Kidney (tissue), 14 donors: Measurements from ENCODE around the gene GPR137B. TPM values are rescaled to one million over a fixed set of nuclear protein-coding genes. Genes with fewer than 3 reads are reported as not detected.

Experiments
- DNase-seq, 5 donors: peaks; one replicate each; pipeline ENCODE4 v3.0.0-alpha.2; 2013 to 2020
- FAIRE-seq: peaks from 2 replicates; lab custom pipeline; 2012; peaks lifted over from hg19 to GRCh38; lab: Jason Lieb, UNC
- H3K27ac ChIP-seq, 2 donors: one replicate each; pipeline ENCODE4 v1.7.0; 2013; ENCODE audit warnings: low read depth in 2 of 2, low read length in 2 of 2, inconsistent platforms in 1 of 2
- H3K27me3 ChIP-seq: one replicate; pipeline ENCODE4 v1.7.1; 2013; ENCODE audit warnings: low read length, inconsistent platforms; ENCODE audit not compliant: control insufficient read depth, insufficient read depth
- H3K36me3 ChIP-seq, 3 donors: one replicate each; pipeline versions ENCODE4 v1.7.0 to v1.7.1; 2013; ENCODE audit warnings: low read length in 3 of 3, control low read depth in 1 of 3, inconsistent platforms in 1 of 3; ENCODE audit not compliant: insufficient read depth in 3 of 3, control insufficient read depth in 2 of 3
- H3K4me1 ChIP-seq, 3 donors: one replicate each; pipeline versions ENCODE4 v1.7.0 to v1.7.1; 2013; ENCODE audit warnings: low read length in 3 of 3, inconsistent platforms in 1 of 3, low read depth in 1 of 3; ENCODE audit not compliant: control insufficient read depth in 2 of 3, insufficient read depth in 2 of 3
- H3K4me3 ChIP-seq, 3 donors: one replicate each; pipeline versions ENCODE4 v1.7.0 to v1.8.1; 2013; ENCODE audit warnings: low read length in 3 of 3, control low read depth in 1 of 3, inconsistent platforms in 1 of 3
- H3K9ac ChIP-seq, 3 donors: one replicate each; pipeline versions ENCODE4 v1.7.0 to v1.7.1; 2013; ENCODE audit warnings: low read length in 3 of 3, control low read depth in 1 of 3, inconsistent platforms in 1 of 3
- H3K9me3 ChIP-seq, 3 donors: one replicate each; pipeline versions ENCODE4 v1.7.0 to v1.7.1; 2013; ENCODE audit warnings: low read length in 3 of 3, control low read depth in 1 of 3, inconsistent platforms in 1 of 3; ENCODE audit not compliant: control insufficient read depth in 2 of 3, insufficient read depth in 1 of 3
- CTCF ChIP-seq: IDR thresholded peaks from 3 replicates; pipeline ENCODE4 v1.5.1; 2012; ENCODE audit warnings: mild to moderate bottlenecking, moderate library complexity, borderline replicate concordance; ENCODE audit not compliant: insufficient read depth; ENCODE audit errors: extremely low read depth
- intact Hi-C: fragments of 100-400 bp; cut with DNase I; formaldehyde crosslinking; loops from one replicate; pipeline ENCODE4 v1.11.1; 2022
- polyA plus RNA-seq: library from polyadenylated mRNA; stranded (reverse); fragments of 350-450 nt; fragmentation: Illumina TruSeq; extraction: RNeasy Lipid Tissue Mini Kit (QIAGEN cat#74804); gene quantifications from one replicate; pipeline ENCODE4 v1.2.3, GENCODE V29; 2014; ENCODE audit warnings: low read depth, low replicate concordance; ENCODE audit not compliant: insufficient read depth
- total RNA-seq: library from RNA; stranded (reverse); fragmentation: NEBNext Ultra II Directional; extraction: Animal tissue kit (Norgen Biotek cat#: 25700); gene quantifications from one replicate; pipeline ENCODE4 v1.2.1, GENCODE V29; 2021
- donor health status: control.
- donor health status: control.
- donor health status: control.
- donor health status: control.
- donor health status: control.
- donor health status: DM: yes; HTN: yes; CAD: no.
- donor health status: Normal renal cell carcinoma (clear cell type).

GPR137B gene
- total and polyA plus RNA-seq, 2 donors from 2014 or later = 22.2 to 31.4 TPM

- no peaks in the 10 kb centered on the region for H3K9me3 ChIP-seq
- intact Hi-C loops = no loop called here
- no peak overlapping the region for H3K27ac ChIP-seq
- H3K27me3 ChIP-seq = no peaks in the 10 kb centered on the region
- TF ChIP-seq CTCF = no peak
- no peaks in the 10 kb centered on the region for H3K36me3 ChIP-seq
- FAIRE-seq (no peak), DNase-seq (no peak)
- no peaks in the 10 kb centered on the region for H3K4me1 ChIP-seq
- H3K4me3 ChIP-seq = no peak overlapping the region
- H3K9ac ChIP-seq = no peak overlapping the region
These were observed 28.1 kb upstream of the GPR137B start for GRCh38 chr1:236114076-236114747.

- Histone ChIP-seq H3K4me1 (no peaks in the 10 kb centered on the region), H3K4me3 (no peak overlapping the region), H3K9me3 (no peaks in the 10 kb centered on the region), H3K27ac (no peak overlapping the region), H3K27me3 (no peaks in the 10 kb centered on the region), H3K36me3 (no peaks in the 10 kb centered on the region), H3K9ac (no peak overlapping the region)
- FAIRE-seq = no peak
- intact Hi-C loops = no loop called here
- TF ChIP-seq CTCF = no peak
- no peak for DNase-seq
These were observed 24.6 kb upstream of the GPR137B start for GRCh38 chr1:236117710-236118109.

GRCh38 chr1:236119943-236120484 lies 22.3 kb upstream of the GPR137B start:
- DNase-seq (no peak), FAIRE-seq (no peak)
- H3K27me3 ChIP-seq = no peaks in the 10 kb centered on the region
- TF ChIP-seq CTCF = no peak
- no peaks in the 10 kb centered on the region for H3K4me1 ChIP-seq
- no peaks in the 10 kb centered on the region for H3K36me3 ChIP-seq
- H3K27ac ChIP-seq = no peak overlapping the region
- H3K9ac ChIP-seq = no peak overlapping the region
- intact Hi-C loops = no loop called here
- H3K9me3 ChIP-seq = no peaks in the 10 kb centered on the region
- H3K4me3 ChIP-seq = no peak overlapping the region
